Hematopoietic multipotent progenitor cell treated with erythropoietin and hydrocortisone succinate and interleukin-3 and kit ligand, for 4 days (in vitro differentiated cells): ENCODE measurements around the gene TMEM106B.
"Not testable (repeated sequence)": the region's sequence is repeated elsewhere in the genome, so short reads cannot be mapped to it uniquely, and the experiment has no call there.

Experiments
- DNase-seq: peaks from one replicate; pipeline ENCODE4 v3.0.0-alpha.2; 2015

The TMEM106B gene

DNA sequence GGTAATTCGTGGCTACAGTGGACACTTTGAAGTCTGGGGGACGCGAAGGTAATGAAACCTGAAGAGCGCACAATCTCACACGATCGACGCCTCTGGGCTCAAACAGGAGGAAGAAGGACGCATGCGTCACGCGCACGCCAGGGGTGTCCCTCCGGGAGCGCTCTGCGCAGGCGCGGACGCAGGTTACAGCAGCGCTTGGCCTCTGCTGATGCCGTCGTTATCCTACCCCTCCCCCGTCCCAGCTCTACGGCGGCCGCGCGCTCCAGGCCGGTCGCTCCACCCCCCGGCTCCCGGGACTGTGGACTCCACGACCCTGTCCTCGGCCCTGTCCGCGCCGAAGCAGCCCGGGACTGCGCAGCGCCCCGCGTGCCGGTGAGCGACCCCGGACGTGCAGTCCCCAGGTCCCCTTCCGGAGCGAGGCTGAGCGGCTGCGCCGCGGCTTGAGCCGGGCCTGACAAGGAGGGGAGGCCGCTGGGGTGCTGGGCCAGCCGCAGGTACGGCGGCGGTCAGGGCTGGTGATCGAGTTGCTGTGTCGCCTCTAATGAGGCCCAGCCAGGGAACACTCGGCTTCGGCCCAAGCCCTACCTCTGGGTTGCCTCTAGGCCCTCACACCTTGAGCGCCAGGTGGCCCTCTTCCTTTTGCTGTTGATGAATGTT is at the start of gene TMEM106B:
TSS of gene TMEM106B (plus strand) at position 241 of the 657 bp plus-strand sequence. CDS start 3,517 bp downstream, outside the sequence.
- peak; percentile 98 for DNase-seq

DNA sequence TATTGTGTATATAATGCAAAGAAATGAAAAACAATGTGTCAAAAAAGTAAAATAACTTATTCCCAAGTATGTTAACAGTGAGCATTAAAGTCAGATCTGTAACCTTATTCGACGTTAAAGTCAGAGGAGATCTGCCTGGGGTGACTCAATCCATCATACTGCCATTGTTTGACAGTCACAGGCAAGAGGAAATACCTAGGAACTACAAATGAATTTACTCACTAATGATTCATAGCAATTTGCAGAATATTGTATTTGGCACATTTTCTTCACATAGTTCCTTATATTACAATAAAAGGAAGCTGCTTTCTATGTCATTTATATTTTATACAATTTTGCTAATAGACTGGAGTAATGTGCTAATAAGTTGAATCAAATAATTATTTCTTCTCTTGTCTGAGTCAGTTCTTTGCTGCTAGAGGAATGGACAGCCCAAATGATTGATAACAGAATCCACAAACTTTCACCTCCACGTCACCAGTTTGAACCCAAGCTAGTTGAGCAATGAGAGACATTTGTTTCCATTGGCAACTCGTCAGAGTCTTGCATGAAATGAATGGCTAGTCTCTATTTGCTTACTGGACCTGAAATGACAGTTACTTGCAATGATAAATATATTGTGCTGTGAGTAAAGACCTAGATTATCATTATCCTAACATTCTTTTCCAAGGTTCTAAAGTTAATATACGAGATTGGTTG is 48.5 kb upstream of the TMEM106B start:
- no peak for DNase-seq

DNA sequence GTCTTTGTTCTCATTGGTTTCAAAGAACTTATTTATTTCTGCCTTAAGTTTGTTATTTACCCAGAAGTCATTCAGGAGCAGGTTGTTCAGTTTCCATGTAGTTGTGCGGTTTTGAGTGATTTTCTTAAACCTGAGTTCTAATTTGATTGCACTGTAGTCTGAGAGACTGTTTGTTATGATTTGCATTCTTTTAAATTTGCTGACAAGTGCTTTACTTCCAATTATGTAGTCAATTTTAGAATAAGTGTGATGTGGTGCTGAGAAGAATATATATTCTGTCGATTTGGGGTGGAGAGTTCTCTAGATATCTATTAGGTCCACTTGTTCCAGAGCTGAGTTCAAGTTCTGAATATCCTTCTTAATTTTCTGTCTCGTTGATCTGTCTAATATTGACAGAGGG is 43.0 kb upstream of the TMEM106B start:
- not testable (repeated sequence) for DNase-seq

DNA sequence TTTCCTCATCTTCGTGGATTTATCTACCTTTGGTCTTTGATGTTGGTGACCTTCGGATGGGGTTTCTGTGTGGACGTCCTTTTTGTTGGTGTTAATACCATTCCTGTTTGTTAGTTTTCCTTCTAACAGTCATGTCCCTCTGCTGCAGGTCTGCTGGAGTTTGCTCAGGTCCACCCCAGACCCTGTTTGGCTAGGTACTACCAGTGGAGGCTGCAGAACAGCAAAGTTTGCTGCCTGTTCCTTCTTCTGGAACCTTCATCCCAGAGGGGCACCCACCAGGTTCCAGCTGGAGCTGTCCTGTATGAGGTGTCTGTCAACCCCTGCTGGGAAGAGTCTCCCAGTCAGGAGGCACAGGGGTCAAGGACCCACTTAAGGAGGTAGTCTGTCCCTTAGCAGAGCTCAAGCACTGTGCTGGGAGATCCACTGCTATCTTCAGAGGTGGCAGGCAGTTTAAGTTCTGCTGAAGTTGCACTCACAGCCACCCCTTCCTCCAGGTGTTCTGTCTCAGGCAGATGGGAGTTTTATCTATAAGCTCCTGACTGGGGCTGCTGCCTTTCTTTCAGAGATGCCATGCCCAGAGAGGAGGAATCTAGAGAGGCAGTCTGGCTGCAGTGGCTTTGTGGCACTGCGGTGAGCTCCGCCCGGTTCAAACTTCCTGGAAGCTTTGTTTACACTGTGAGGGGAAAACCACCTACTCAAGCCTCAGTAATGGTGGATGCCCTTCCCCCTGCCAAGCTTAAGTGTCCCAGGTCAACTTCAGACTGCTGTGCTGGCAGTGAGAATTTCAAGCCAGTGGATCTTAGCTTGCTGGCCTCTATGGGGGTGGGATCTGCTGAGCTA is 40.9 kb upstream of the TMEM106B start:
- DNase-seq = peak; percentile 7

GRCh38 chr7:12173671-12174070 is 37.4 kb upstream of the TMEM106B start:
- DNase-seq = no peak

DNA sequence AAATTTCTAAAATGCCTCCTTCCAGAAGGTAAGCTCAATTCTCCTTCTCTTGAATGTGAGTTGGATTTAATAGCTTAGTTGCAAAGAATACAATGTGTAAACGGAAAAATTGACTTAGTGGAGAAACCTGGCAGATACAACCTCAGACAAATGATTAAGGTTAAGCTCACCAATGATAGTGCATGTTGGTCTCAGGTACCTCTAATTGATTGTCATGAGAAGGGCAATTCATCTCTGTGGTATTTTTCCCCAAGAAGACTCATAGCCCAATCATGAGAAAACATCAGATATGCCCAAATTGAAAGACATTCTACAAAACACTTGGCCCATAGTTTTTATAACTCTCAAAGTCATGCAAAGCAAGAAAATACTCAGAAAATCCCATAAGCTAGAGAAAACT is 36.2 kb upstream of the TMEM106B start:
- no peak for DNase-seq

DNA sequence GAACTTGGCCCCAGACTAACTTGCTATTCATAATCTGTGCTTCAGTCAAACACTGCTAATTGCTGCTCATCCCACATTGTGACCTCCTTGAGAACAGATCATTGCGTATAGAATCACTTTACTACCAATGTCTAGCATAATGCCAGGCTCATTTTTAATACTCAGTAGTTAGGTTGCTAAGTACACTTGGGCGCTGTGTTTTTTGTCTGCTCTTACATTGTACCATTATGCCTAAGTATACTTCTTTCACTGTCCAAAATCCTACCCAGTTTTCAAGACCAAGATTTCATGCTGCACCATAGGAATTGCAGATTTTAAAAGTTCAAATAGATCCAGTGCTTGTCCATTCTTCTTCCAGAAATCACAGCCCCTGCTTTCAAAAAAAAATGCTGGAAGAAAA is 32.8 kb upstream of the TMEM106B start:
- DNase-seq = no peak

DNA sequence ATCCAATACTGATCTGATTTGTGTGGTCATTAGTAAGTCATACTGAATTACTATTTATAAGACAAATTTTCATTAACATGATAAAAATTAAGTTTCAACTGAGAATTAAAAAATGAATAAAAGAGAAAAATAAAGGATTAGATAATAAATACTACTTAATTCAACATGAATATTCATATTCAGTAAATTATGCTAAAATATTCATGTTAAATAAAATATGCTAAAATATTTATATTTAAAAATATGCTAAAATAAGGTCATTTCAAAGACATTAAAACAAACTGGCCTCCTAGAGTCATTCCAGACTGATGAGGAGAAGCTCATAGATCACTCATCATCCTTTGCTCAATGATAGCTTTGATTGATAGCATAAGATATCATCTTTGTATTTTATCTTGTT is 16.7 kb upstream of the TMEM106B start:
- no peak for DNase-seq

DNA sequence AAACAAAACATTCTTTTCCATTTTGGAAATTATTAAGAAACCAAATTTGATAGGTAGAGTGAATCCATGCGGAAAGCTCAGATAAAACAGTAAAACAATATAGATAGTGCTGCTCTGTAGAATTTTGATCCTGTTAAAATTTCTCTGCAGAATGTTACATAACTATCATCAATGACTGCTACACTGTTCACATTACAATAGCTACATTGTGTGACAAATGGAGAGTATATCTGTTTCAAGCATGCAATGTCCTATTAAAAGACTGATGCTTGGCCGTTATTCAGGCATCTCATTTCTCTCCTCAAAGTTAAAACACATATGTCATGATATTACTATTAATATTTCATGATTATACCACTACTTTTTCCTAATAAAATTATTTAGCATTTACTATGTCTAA is 14.7 kb upstream of the TMEM106B start:
- no peak for DNase-seq

GRCh38 chr7:12199363-12199762 is 11.7 kb upstream of the TMEM106B start:
- DNase-seq = no peak

DNA sequence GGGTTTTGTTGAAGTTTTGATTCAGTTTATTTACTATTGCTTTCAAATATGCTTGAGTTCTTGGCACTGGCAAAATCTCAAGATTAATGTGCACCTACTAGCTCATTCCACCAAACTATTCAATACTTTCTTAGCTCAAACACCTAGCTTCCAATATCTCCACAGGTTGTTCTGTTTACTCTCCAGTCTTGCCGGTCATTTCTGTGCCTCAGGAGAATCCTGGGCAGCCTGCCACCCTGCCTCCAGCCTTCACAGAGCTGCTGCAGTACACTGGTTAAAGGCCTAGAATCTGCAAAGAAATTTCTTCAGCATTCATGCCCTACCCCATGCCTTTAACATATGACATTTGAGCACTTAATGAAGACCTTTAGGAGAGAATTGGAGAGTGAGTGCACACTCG is 4.0 kb upstream of the TMEM106B start:
- DNase-seq = no peak

DNA sequence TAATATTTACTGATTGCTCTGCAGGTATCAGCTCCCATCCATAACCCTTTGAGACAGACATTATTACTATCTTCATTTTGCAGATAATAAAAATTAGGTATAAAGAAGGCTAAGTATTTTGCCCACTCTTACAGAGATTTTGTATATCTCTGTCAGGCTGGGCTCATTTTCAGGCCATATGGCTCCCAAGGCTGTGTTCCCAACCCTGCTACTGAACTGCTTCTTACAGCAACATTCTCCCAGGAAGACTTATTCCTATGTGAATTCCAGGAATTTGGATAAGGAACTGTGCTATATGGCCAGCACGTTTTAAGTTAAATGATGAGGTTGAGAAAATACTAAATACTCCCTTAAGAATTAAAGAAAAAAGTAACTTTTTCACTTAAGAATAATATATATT is 1.9 kb upstream of the TMEM106B start:
- DNase-seq = no peak

- peak; percentile 7 for DNase-seq
Measured at GRCh38 chr7:12210179-12211053, 678 bp upstream of the TMEM106B start.

DNA sequence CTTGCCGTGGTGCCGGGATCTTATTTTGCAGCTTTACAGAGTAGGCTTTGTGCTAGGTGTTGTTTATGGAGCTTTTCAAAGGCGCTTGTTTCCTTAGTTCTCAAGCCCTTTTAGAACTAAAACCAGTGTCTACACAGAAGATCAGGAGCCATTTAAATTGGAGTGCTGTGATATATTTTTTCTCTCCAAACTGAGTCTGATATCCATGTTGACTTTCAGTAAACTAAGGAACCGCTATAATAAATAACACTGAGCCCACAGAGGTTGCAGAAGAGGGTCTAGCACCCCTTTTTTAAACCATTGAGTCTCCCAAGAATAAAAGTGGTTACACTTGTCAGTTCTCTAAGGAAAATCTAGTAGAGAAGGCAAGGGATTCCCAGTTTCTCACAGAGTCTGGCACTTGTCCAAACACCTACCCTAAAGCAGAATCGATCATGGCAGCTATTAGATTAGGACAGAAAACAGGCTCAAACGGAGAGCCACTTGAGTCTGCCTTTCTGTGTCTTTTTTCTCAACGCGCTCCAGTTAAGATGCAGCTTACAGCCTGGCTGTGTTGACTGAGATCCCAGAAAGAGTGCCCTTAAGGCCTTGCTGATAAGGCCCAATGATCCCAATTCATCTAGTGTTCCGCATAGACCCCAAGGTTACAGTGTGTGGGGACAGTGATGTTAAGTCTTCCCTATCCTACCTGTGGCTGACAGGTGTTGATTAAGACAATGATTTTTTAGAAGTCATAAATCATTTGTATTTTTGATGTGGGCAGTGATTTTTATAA is 804 bp downstream of the TMEM106B start:
- peak; percentile 40 for DNase-seq

GRCh38 chr7:12217311-12217710 is 6.2 kb downstream of the TMEM106B start:
- DNase-seq = no peak

DNA sequence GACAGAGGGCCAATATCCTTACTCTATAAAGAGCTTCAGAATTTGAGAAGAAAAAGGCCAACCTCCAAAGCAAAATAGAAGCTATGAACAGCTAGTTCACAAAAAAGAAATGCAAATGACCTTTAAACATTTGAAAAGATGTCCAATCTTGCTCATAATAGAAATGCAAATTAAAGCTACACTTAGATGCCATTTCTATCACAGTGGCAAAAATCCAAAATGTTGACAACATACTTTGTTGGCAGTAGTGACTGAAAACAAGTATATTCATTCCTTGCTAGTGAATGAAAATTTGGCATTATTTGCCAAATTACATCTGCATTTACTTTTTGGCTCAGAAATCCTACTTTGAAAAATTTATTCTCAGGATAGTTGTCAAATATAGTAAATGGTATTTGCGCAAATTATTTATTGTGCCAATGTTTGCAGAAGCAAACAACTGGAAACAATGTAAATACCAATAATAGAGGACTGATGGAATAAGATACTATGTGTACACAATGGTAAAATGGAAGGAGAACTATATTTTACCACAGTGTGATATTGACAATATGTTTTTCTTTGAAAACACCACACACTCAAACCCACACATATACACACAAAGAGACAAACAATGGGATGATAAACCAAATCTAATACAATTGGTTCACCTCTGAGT is 9.4 kb downstream of the TMEM106B start:
- no peak for DNase-seq

DNA sequence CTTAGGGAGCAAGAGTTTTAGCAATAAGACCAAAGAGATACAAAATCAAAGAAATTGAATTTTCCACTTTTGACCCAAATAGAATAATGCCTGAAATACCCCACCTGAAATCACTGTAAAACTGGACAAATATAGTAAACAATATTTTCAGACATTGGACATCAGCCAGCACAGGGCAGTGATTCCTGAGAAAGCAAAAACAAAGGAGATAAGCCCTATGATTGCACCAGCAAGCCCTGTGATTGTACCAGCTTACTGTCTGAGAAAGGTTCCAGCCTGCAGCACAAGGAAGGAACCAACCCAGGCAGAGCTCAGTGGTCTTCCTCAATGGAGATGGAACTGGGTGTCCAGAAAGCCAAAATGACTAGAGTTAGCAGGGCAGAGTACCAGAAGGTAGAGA is 10.3 kb downstream of the TMEM106B start:
- DNase-seq = no peak

DNA sequence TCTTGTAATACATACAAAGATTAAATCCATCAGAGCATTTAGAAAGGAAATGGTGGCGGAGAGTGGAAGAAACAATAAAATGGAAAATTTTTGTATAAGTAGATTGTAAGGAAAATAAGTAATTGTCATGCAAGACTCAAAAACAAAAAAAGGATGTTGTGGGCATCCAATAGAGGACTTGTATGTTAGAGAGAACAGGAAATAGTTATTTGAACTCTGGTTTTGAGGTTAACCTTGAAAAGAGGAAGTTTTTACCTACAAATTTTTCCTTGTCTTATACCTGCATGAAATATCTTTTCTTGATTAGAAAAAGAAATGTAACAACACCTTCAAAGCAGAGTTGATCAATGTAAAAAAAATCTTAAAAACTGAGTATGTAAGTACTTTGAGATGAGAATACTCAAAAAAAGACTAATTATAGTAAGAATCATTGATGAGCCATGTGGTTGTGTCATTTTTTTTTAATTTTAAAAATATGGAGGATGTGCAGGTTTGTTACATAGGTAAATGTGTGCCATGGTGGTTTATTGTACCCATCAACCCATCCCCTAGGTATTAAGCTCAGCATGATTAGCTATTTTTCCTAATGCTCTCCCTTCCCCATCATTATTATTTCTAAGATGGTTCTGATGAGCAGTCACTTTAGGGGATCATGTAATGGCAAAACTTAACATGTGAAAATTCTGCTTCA is 11.9 kb downstream of the TMEM106B start:
- DNase-seq = peak; percentile 62

DNA sequence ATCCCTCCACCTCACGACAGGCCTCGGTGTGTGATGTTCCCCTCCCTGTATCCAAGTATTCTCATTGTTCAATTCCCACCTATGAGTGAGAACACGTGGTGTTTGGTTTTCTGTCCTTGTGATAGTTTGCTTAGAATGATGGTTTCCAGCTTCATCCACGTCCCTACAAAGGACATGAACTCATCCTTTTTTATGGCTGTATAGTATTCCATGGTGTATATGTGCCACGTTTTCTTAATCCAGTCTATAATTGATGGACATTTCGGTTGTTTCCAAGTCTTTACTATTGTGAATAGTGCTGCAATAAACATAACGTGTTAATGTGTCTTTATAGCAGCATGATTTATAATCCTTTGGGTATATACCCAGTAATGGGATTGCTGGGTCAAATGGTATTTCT is 13.9 kb downstream of the TMEM106B start:
- not testable (repeated sequence) for DNase-seq

DNA sequence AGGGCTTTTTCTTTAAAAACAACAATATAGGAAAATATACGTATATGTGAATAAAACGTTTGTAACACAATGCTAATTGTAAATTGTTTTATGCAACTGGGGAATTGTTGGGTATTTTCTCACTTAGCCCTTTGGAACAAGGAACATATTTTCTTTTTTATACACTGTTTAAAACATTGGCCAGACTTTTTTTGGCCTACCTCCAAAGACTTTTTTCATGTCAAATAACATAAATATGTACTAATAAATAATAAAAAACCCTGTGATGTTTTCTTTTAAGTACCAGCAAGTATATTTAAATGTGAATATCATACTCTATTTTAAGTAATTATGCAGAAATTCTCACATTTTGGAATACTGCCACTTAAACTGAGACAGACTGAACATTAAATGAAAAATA is 15.7 kb downstream of the TMEM106B start:
- DNase-seq = no peak

DNA sequence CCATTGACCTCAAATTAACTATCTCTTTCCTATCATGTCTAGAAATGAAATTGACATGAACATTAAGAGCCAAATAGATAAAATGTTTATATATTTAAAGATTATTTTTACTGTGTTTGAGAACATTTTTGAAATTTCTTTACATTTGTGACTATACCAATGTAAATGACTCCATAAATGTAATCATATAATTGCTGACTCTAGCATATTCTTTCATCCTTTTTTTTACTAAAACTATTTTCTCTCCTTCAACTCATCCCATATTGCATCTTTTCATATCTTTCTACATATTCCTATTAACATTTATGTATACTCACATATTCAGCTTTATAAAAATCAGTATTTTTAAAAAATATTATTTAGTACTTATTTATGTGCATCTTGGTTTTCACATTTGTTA is 16.9 kb downstream of the TMEM106B start:
- DNase-seq = no peak
